ENCODE data around the gene SLC39A1.
A peak's percentile ranks its signal among the peaks of the same experiment; 100 is the strongest.

SLC39A1 gene

GRCh38 chr1:153995202-153995601, 31.9 kb upstream of the SLC39A1 start:
- TF ChIP-seq CTCF (IDR thresholded peaks at IDR 0.05; ENCODE audit: low read depth, low read length, missing control alignments): no peak

GRCh38 chr1:153991806-153992205, 28.5 kb upstream of the SLC39A1 start:
- TF ChIP-seq CTCF (IDR thresholded peaks at IDR 0.05; ENCODE audit: low read depth, low read length, missing control alignments): no peak
- Histone ChIP-seq H3K27me3 (replicated peaks) (no peaks in the 10 kb centered on the region), H3K36me3 (replicated peaks) (peaks cover 28% of the 10 kb centered on the region), H3K27ac (no peak overlapping the region), H3K4me3 (ENCODE audit: low read depth, low read length) (peak overlapping the region; percentile 97)
- in situ Hi-C loops (cut with HindIII; ENCODE audit: low pct_ligation_motif_present, low sequenced_read_pairs): no loop called here
- no peak for DNase-seq

More at GRCh38 chr1:153995202-153995601, 31.9 kb upstream of the SLC39A1 start:
- H3K4me3 ChIP-seq (ENCODE audit: low read depth, low read length): no peak overlapping the region
- no peak for DNase-seq
- peaks cover 28% of the 10 kb centered on the region for H3K36me3 ChIP-seq (replicated peaks)
- no peak overlapping the region for H3K27ac ChIP-seq
- in situ Hi-C loops (cut with HindIII; ENCODE audit: low pct_ligation_motif_present, low sequenced_read_pairs): no loop called here
- no peaks in the 10 kb centered on the region for H3K27me3 ChIP-seq (replicated peaks)

GRCh38 chr1:153991151-153991630, 27.9 kb upstream of the SLC39A1 start:
- Histone ChIP-seq H3K4me3 (ENCODE audit: low read depth, low read length) (peak overlapping the region; percentile 97), H3K27ac (peak overlapping the region; percentile 92), H3K36me3 (replicated peaks) (peaks cover 28% of the 10 kb centered on the region), H3K27me3 (replicated peaks) (no peaks in the 10 kb centered on the region)
- in situ Hi-C loops (cut with HindIII; ENCODE audit: low pct_ligation_motif_present, low sequenced_read_pairs): no loop called here
- TF ChIP-seq CTCF (IDR thresholded peaks at IDR 0.05; ENCODE audit: low read depth, low read length, missing control alignments): no peak
- no peak for DNase-seq

GRCh38 chr1:153990468-153991150, 27.3 kb upstream of the SLC39A1 start, which contains the start of gene RPS27:
RPS27 (plus strand) TSS chr1:153990762; CDS start chr1:153990797, 35 bp downstream.
- Histone ChIP-seq H3K4me3 (ENCODE audit: low read depth, low read length) (peak within 1 kb of the TSS; percentile 97), H3K27ac (peak within 1 kb of the TSS; percentile 92), H3K36me3 (replicated peaks) (peaks cover 28% of the 10 kb centered on the region), H3K27me3 (replicated peaks) (no peaks in the 10 kb centered on the region)
- in situ Hi-C loops (cut with HindIII; ENCODE audit: low pct_ligation_motif_present, low sequenced_read_pairs): no loop called here
- no peak for TF ChIP-seq CTCF (IDR thresholded peaks at IDR 0.05; ENCODE audit: low read depth, low read length, missing control alignments)
- peak; percentile 97 for DNase-seq

- TF ChIP-seq CTCF (IDR thresholded peaks at IDR 0.05; ENCODE audit: low read depth, low read length, missing control alignments): no peak
- Histone ChIP-seq H3K36me3 (replicated peaks) (peaks cover 22% of the 10 kb centered on the region), H3K27me3 (replicated peaks) (no peaks in the 10 kb centered on the region), H3K4me3 (ENCODE audit: low read depth, low read length) (no peak overlapping the region), H3K27ac (no peak overlapping the region)
- DNase-seq: no peak
- in situ Hi-C loops (cut with HindIII; ENCODE audit: low pct_ligation_motif_present, low sequenced_read_pairs): no loop called here
Measured at GRCh38 chr1:153987621-153988020, 24.3 kb upstream of the SLC39A1 start.

All from brain microvascular endothelial cell (primary cell).